Lung (tissue), 12 donors: Measurements from ENCODE around the gene SPOPL. TPM values are rescaled to one million over a fixed set of nuclear protein-coding genes. Genes with fewer than 3 reads are reported as not detected.

Experiments
- ATAC-seq: fragments of 200-7000 bp; cut with Tn5 transposase; one replicate; pipeline ENCODE4 v1.9.1; 2020; ENCODE audit warnings: moderate number of reproducible peaks; ENCODE audit not compliant: insufficient read depth, low FRiP score
- DNase-seq, 3 donors: peaks; one replicate each; pipeline ENCODE4 v3.0.0-alpha.2; 2013 to 2017
- H3K27ac ChIP-seq, 2 donors: one replicate each; pipeline ENCODE4 v1.5.1; 2013; ENCODE audit warnings: mild to moderate bottlenecking in 2 of 2, moderate library complexity in 2 of 2, control low read depth in 1 of 2, inconsistent platforms in 1 of 2, low read depth in 1 of 2, low read length in 1 of 2
- H3K27me3 ChIP-seq, 3 donors: one replicate each; pipeline ENCODE4 v1.5.1; 2013; ENCODE audit warnings: low read length in 2 of 3; ENCODE audit not compliant: control insufficient read depth in 3 of 3, insufficient read depth in 3 of 3
- H3K36me3 ChIP-seq, 4 donors: one replicate each; pipeline ENCODE4 v1.5.1; 2013; ENCODE audit warnings: low read length in 4 of 4, mild to moderate bottlenecking in 1 of 4, moderate library complexity in 1 of 4; ENCODE audit not compliant: control insufficient read depth in 4 of 4, insufficient read depth in 4 of 4
- H3K4me1 ChIP-seq, 5 donors: one replicate each; pipeline ENCODE4 v1.5.1; 2013; ENCODE audit warnings: low read length in 5 of 5, mild to moderate bottlenecking in 2 of 5, moderate library complexity in 1 of 5; ENCODE audit not compliant: control insufficient read depth in 5 of 5, insufficient read depth in 5 of 5
- H3K4me3 ChIP-seq: one replicate; pipeline ENCODE4 v1.5.1; 2013; ENCODE audit warnings: mild to moderate bottlenecking, control low read depth, moderate library complexity
- H3K9ac ChIP-seq, 2 donors: one replicate each; pipeline ENCODE4 v1.5.1; 2013; ENCODE audit warnings: low read length in 2 of 2, control low read depth in 1 of 2; ENCODE audit not compliant: insufficient read depth in 1 of 2
- H3K9me3 ChIP-seq, 4 donors: one replicate each; pipeline ENCODE4 v1.5.1; 2013; ENCODE audit warnings: low read length in 3 of 4, mild to moderate bottlenecking in 1 of 4, moderate library complexity in 1 of 4; ENCODE audit not compliant: control insufficient read depth in 4 of 4, insufficient read depth in 3 of 4
- CTCF ChIP-seq: IDR thresholded peaks from 2 replicates; pipeline ENCODE4 v1.5.1; 2012; ENCODE audit warnings: mild to moderate bottlenecking; ENCODE audit errors: control extremely low read depth, extremely low read depth
- WGBS, 2 donors: extraction: QIAGEN DNeasy Blood & Tissue Kit; methylation state at CpG; one replicate each; pipeline ENCODE4 v1.1.7; 2013; 5-methylcytosine and 5-hydroxymethylcytosine counted together
- polyA plus RNA-seq, 2 donors: library from polyadenylated mRNA; stranded (reverse); fragments of 200-250 nt; gene quantifications; one replicate each; pipeline ENCODE4 v1.2.1, GENCODE V29; 2013
- total RNA-seq, 2 donors: library from RNA; depleted of rRNA in 1 of 2; stranded (reverse); fragments of >200 nt in 1 of 2; gene quantifications; one replicate each; pipeline ENCODE4 v1.2.1, GENCODE V29; 2014 to 2021
- donor health status: control.
- donor health status: control.
- donor health status: Bipolar disorder and iron deficiency.
- donor health status: healthy.
- donor health status: DM: yes; HTN: yes; CAD: no.

Gene SPOPL
- total and polyA plus RNA-seq, 4 donors: 4.4 to 39.7 (median 18.2) TPM

- no peaks in the 10 kb centered on the region for H3K9me3 ChIP-seq
- DNase-seq (no peak), ATAC-seq (no peak)
- no peaks in the 10 kb centered on the region for H3K27me3 ChIP-seq
- no peaks in the 10 kb centered on the region for H3K4me1 ChIP-seq
- no peak overlapping the region for H3K27ac ChIP-seq
- peaks cover 0 to 6% (median 1%) of the 10 kb centered on the region in 4 donors for H3K36me3 ChIP-seq
- H3K9ac ChIP-seq: no peak overlapping the region
- no peak for TF ChIP-seq CTCF
- WGBS, 2 donors: 94 to 96% methylated on average over 3 of the region's 3 CpGs
- H3K4me3 ChIP-seq: no peak overlapping the region
These were observed 78.0 kb downstream of the SPOPL start for GRCh38 chr2:138579556-138579955.

- Histone ChIP-seq H3K27ac (no peak overlapping the region), H3K36me3 (peaks cover 0 to 6% (median under 1%) of the 10 kb centered on the region in 4 donors), H3K4me1 (no peaks in the 10 kb centered on the region), H3K9me3 (no peaks in the 10 kb centered on the region), H3K4me3 (no peak overlapping the region), H3K27me3 (no peaks in the 10 kb centered on the region), H3K9ac (no peak overlapping the region)
- 82 to 89% methylated on average over 1 of the region's 1 CpG for WGBS, 2 donors
- ATAC-seq (no peak), DNase-seq (no peak)
- no peak for TF ChIP-seq CTCF
These were observed 80.3 kb downstream of the SPOPL start for GRCh38 chr2:138581909-138582308.

- no peak for ATAC-seq
These were observed 88.1 kb downstream of the SPOPL start for GRCh38 chr2:138589663-138590062.

More at GRCh38 chr2:138589663-138590062, 88.1 kb downstream of the SPOPL start:
- Histone ChIP-seq H3K27me3 (no peaks in the 10 kb centered on the region), H3K4me3 (no peak overlapping the region), H3K9me3 (no peaks in the 10 kb centered on the region), H3K27ac (no peak overlapping the region), H3K36me3 (no peaks in the 10 kb centered on the region), H3K4me1 (no peaks in the 10 kb centered on the region), H3K9ac (no peak overlapping the region)
- no peak for TF ChIP-seq CTCF
- DNase-seq: no peak
- 100% methylated on average over 1 of the region's 1 CpG for WGBS, 2 donors
